ENCODE results near the gene GPR137. TPM values are rescaled to one million over a fixed set of nuclear protein-coding genes. Genes with fewer than 3 reads are reported as not detected.

Gene GPR137
- total and polyA plus RNA-seq, 9 of the 15 experiments (the other 6 are each of a cell fraction or from before 2014, with no cell fraction given): 0.32 to 26.7 (median 10.7) TPM

DNA sequence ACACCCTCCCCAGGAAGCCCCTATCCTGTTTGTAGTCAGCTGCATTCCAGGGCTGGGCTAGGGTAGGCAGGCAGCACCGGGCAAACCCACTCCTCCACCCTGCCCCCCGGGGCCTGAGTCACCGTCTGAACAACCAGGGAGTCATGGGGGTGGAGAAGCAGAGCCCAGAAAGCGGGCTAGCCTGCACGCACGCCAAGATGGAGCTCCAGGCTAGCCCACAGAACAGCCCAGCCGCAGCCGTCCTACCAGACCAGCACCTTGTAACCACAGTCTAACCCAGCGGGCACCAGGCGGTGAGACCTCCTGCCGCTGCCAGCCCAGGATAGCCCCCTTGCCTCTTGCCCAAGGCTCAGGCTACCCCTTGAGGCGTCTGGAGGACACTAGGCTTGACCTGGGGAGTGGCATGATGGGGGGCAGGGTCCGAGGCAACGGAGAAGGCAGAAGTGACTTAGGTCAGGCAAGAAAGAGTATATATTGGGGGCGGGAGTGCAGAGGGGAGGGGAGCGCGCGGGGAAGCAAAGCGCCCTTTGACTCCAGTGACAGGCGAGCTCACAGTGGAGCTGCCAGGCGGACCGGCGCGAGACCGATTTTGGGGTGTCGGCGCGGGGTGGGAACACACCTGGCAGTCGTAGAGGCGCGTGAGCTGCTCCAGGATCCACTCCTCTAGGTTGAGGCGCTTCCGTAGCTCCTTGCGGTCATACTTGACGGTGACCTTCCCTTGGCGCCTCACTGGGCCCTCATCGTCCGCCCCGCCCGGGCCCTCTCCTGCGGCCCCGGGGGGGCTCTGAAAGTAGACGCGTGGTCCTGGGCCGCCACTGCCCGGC, 39.6 kb upstream of the GPR137 start (continued):
- TF ChIP-seq MLLT1 (IDR thresholded peaks at IDR 0.05): peak in 1 of 2 experiments; percentile 42; a peak in 2 of 4 replicates
- TF ChIP-seq ERF (CRISPR knock-in tag; IDR thresholded peaks at IDR 0.05): peak; percentile 44; the same call in 1 of the 2 replicates
- peak; percentile 58 for TF ChIP-seq ZNF395 (CRISPR knock-in tag; IDR thresholded peaks at IDR 0.05)
- no peak for TF ChIP-seq DIDO1 (tag; IDR thresholded peaks at IDR 0.05; ENCODE audit: low read depth)
- TF ChIP-seq ZKSCAN3 (CRISPR knock-in tag; IDR thresholded peaks at IDR 0.05): peak; percentile 100
- peak; percentile 76; the same call in 1 of the 2 replicates for TF ChIP-seq GATAD2A (IDR thresholded peaks at IDR 0.05)
- TF ChIP-seq, protein P1, sequence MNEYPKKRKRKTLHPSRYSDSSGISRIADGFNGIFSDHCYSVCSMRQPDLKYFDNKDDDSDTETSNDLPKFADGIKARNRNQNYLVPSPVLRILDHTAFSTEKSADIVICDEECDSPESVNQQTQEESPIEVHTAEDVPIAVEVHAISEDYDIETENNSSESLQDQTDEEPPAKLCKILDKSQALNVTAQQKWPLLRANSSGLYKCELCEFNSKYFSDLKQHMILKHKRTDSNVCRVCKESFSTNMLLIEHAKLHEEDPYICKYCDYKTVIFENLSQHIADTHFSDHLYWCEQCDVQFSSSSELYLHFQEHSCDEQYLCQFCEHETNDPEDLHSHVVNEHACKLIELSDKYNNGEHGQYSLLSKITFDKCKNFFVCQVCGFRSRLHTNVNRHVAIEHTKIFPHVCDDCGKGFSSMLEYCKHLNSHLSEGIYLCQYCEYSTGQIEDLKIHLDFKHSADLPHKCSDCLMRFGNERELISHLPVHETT (CRISPR knock-in tag; conservative IDR thresholded peaks at IDR 0.05 in 1 of 2, IDR thresholded peaks at IDR 0.05 in 1 of 2): no peak
- TF ChIP-seq ATF6 (CRISPR knock-in tag; IDR thresholded peaks at IDR 0.05): peak; percentile 72; the same call in 1 of the 2 replicates
- peak; percentile 61 for TF ChIP-seq NFE2 (IDR thresholded peaks at IDR 0.05; ENCODE audit: low read depth)
- peak; percentile 83 for TF ChIP-seq RBFOX2 (IDR thresholded peaks at IDR 0.05; ENCODE audit: low read depth, low read length)
- TF ChIP-seq, protein P2, sequence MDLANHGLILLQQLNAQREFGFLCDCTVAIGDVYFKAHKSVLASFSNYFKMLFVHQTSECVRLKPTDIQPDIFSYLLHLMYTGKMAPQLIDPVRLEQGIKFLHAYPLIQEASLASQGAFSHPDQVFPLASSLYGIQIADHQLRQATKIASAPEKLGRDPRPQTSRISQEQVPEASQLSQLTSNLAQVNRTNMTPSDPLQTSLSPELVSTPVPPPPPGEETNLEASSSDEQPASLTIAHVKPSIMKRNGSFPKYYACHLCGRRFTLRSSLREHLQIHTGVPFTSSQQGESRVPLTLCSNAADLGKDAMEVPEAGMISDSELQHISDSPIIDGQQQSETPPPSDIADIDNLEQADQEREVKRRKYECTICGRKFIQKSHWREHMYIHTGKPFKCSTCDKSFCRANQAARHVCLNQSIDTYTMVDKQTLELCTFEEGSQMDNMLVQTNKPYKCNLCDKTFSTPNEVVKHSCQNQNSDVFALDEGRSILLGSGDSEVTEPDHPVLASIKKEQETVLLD (IDR thresholded peaks at IDR 0.05): 0 out of 2 replicates have a peak, but pooled peaks have one; percentile 27
- TF ChIP-seq, protein P3, sequence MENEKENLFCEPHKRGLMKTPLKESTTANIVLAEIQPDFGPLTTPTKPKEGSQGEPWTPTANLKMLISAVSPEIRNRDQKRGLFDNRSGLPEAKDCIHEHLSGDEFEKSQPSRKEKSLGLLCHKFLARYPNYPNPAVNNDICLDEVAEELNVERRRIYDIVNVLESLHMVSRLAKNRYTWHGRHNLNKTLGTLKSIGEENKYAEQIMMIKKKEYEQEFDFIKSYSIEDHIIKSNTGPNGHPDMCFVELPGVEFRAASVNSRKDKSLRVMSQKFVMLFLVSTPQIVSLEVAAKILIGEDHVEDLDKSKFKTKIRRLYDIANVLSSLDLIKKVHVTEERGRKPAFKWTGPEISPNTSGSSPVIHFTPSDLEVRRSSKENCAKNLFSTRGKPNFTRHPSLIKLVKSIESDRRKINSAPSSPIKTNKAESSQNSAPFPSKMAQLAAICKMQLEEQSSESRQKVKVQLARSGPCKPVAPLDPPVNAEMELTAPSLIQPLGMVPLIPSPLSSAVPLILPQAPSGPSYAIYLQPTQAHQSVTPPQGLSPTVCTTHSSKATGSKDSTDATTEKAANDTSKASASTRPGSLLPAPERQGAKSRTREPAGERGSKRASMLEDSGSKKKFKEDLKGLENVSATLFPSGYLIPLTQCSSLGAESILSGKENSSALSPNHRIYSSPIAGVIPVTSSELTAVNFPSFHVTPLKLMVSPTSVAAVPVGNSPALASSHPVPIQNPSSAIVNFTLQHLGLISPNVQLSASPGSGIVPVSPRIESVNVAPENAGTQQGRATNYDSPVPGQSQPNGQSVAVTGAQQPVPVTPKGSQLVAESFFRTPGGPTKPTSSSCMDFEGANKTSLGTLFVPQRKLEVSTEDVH (IDR thresholded peaks at IDR 0.05; ENCODE audit: low read depth, partially characterized antibody): peak; percentile 12
- TF ChIP-seq IRF2 (CRISPR knock-in tag; IDR thresholded peaks at IDR 0.05): 0 out of 2 replicates have a peak, but pooled peaks have one; percentile 50
- TF ChIP-seq SMARCE1 (IDR thresholded peaks at IDR 0.05): peak; percentile 72
- TF ChIP-seq MXI1 (IDR thresholded peaks at IDR 0.05; ENCODE audit: low read depth, low read length): 0 out of 2 replicates have a peak, but pooled peaks have one; percentile 12
